Endothelial cell of umbilical vein (primary cell): Measurements from ENCODE around the gene MIER2. TPM values are rescaled to one million over a fixed set of nuclear protein-coding genes. Genes with fewer than 3 reads are reported as not detected.

Experiments
- BruUV-seq: library from RNA; stranded (reverse); fragments of 400-500 nt; replicated peaks from 2 replicates; lab custom pipeline; 2021; lab: Mats Ljungman, UMichigan
- CTCF ChIA-PET: fragments of 300-600, 350-600 bp; sonication (Branson Sonifier 250); formaldehyde crosslinking; loops from one replicate; lab custom pipeline; 2021; ENCODE audit warnings: antibody characterized with exemption, inconsistent platforms; lab: Charles Lee
- POLR2A ChIA-PET: fragments of 300-600, 350-600 bp; sonication (Branson Sonifier 250); formaldehyde crosslinking; loops from one replicate; lab custom pipeline; 2021; ENCODE audit warnings: antibody characterized with exemption, inconsistent platforms; lab: Charles Lee
- DNase-seq: peaks from one replicate; pipeline ENCODE4 v3.0.0-alpha.2; 2011; ENCODE audit warnings: low read depth, low spot score
- FAIRE-seq: peaks from 2 replicates; lab custom pipeline; 2011; peaks lifted over from hg19 to GRCh38; lab: Jason Lieb, UNC
- H2AFZ ChIP-seq: 2 replicates; pipeline ENCODE4 v1.6.0; 2012; ENCODE audit warnings: low read depth, low read length, control low read depth, inconsistent platforms
- H3K27ac ChIP-seq: 2 replicates; pipeline ENCODE4 v1.5.1; 2011; ENCODE audit warnings: low read depth, mild to moderate bottlenecking, control low read depth, low read length, moderate library complexity; ENCODE audit not compliant: insufficient read depth
- H3K27me3 ChIP-seq, 2 experiments: 2 replicates each; pipeline versions ENCODE4 v1.6.0 to v1.6.1; 2011; ENCODE audit warnings: low read length in 2 of 2, mixed read lengths in 1 of 2; ENCODE audit not compliant: control insufficient read depth in 2 of 2, insufficient read depth in 2 of 2
- H3K36me3 ChIP-seq, 2 experiments: 2 replicates in 1 of 2; 3 replicates in 1 of 2; pipeline ENCODE4 v1.5.1; 2011; ENCODE audit warnings: low read length in 2 of 2, mild to moderate bottlenecking in 1 of 2, moderate library complexity in 1 of 2; ENCODE audit not compliant: control insufficient read depth in 2 of 2, insufficient read depth in 2 of 2; ENCODE audit errors: extremely low read depth in 1 of 2
- H3K4me1 ChIP-seq: 3 replicates; pipeline ENCODE4 v1.5.1; 2011; ENCODE audit warnings: mild to moderate bottlenecking, low read length; ENCODE audit not compliant: control insufficient read depth, insufficient read depth; ENCODE audit errors: extremely low read depth
- H3K4me2 ChIP-seq: 2 replicates; pipeline ENCODE4 v1.6.1; 2011; ENCODE audit warnings: low read length, control low read depth, mixed read lengths; ENCODE audit not compliant: insufficient read depth
- H3K4me3 ChIP-seq, 3 experiments: fragments of 200-600 bp in 1 of 3; sonication (generic), shearing (Covaris generic) in 1 of 3; replicated peaks in 1 of 3; 2 replicates each; pipeline ENCODE4 v1.5.1; 2011 to 2016; ENCODE audit warnings: control low read depth in 3 of 3, low read length in 3 of 3, mild to moderate bottlenecking in 2 of 3, inconsistent platforms in 1 of 3, low read depth in 1 of 3, moderate library complexity in 1 of 3; ENCODE audit not compliant: insufficient read depth in 1 of 3
- H3K79me2 ChIP-seq: 2 replicates; pipeline ENCODE4 v1.6.0; 2012; ENCODE audit warnings: low read length, inconsistent platforms; ENCODE audit not compliant: control insufficient read depth, insufficient read depth
- H3K9ac ChIP-seq: replicated peaks from 2 replicates; pipeline ENCODE3; 2011; ENCODE audit warnings: low read length, control low read depth; ENCODE audit not compliant: insufficient read depth; ENCODE audit errors: extremely low read depth
- H3K9me1 ChIP-seq: replicated peaks from 3 replicates; pipeline ENCODE4 v1.6.0; 2011; ENCODE audit warnings: mild to moderate bottlenecking, low read length; ENCODE audit not compliant: control insufficient read depth, insufficient read depth; ENCODE audit errors: extremely low read depth
- H3K9me3 ChIP-seq: replicated peaks from 2 replicates; pipeline ENCODE4 v1.5.1; 2012; ENCODE audit warnings: low read length, inconsistent platforms; ENCODE audit not compliant: control insufficient read depth, insufficient read depth
- H4K20me1 ChIP-seq: replicated peaks from 2 replicates; pipeline ENCODE3; 2011; ENCODE audit warnings: mild to moderate bottlenecking, low read length; ENCODE audit not compliant: control insufficient read depth, insufficient read depth; ENCODE audit errors: extremely low read depth
- EZH2 ChIP-seq: IDR thresholded peaks from 2 replicates; pipeline ENCODE4 v1.6.1; 2012; ENCODE audit warnings: borderline replicate concordance, low read depth, mild to moderate bottlenecking, moderate library complexity, low read length, inconsistent platforms; ENCODE audit not compliant: severe bottlenecking
- GATA2 ChIP-seq: IDR thresholded peaks from 2 replicates; pipeline ENCODE4 v1.7.0; 2011; ENCODE audit warnings: low read depth, mild to moderate bottlenecking, moderate library complexity, mixed read lengths, low read length; ENCODE audit not compliant: insufficient read length, insufficient read depth
- JUN ChIP-seq: IDR thresholded peaks from 2 replicates; pipeline ENCODE4 v1.6.1; 2011; ENCODE audit warnings: borderline replicate concordance, low read depth; ENCODE audit not compliant: insufficient read length, insufficient read depth
- MYC ChIP-seq: IDR thresholded peaks from one replicate; pipeline ENCODE4 v1.6.1; 2011; ENCODE audit warnings: mild to moderate bottlenecking, low read depth, low read length
- dilution Hi-C: fragments of 300-500 bp; cut with MboI; formaldehyde crosslinking; loops from one replicate; pipeline ENCODE4 v1.15.0; 2019; ENCODE audit warnings: low sequenced_read_pairs; ENCODE audit not compliant: extremely low pct_ligation_motif_present
- intact Hi-C: fragments of 100-400 bp; cut with micrococcal nuclease; formaldehyde crosslinking; loops from one replicate; pipeline ENCODE4 v1.10.0; 2022
- polyA plus RNA-seq, 4 experiments: library from polyadenylated mRNA; depleted of rRNA in 3 of 4; stranded (reverse) in 3 of 4; unstranded in 1 of 4; fragments of >200 nt; gene quantifications; 2 replicates each; pipeline versions ENCODE4 v1.2.1 to v1.2.3, GENCODE V29; 2011 to 2012; ENCODE audit warnings: missing spikeins in 1 of 4
- total RNA-seq: library from RNA; stranded (reverse); gene quantifications from 2 replicates; pipeline ENCODE4 v1.2.3, GENCODE V29; 2021
- TF ChIP-seq, protein P1 (sequence below), 2 donors: IDR thresholded peaks; 1 replicate in 1 of 2; 2 replicates in 1 of 2; pipeline ENCODE4 v1.5.1; 2011; ENCODE audit warnings: low read length in 2 of 2, mild to moderate bottlenecking in 2 of 2, moderate library complexity in 2 of 2, control low read depth in 1 of 2, inconsistent platforms in 1 of 2, low read depth in 1 of 2; ENCODE audit not compliant: insufficient read depth in 1 of 2; ENCODE audit errors: extremely low read depth in 1 of 2
- TF ChIP-seq, protein P2 (sequence below): IDR thresholded peaks from 2 replicates; pipeline ENCODE4 v1.6.1; 2011; ENCODE audit not compliant: insufficient read depth, insufficient read length

Gene MIER2
- total and polyA plus RNA-seq, 2 donors (not counting 3 experiments of a cell fraction or from before 2014, with no cell fraction given) = 20.3 to 44.9 TPM

DNA sequence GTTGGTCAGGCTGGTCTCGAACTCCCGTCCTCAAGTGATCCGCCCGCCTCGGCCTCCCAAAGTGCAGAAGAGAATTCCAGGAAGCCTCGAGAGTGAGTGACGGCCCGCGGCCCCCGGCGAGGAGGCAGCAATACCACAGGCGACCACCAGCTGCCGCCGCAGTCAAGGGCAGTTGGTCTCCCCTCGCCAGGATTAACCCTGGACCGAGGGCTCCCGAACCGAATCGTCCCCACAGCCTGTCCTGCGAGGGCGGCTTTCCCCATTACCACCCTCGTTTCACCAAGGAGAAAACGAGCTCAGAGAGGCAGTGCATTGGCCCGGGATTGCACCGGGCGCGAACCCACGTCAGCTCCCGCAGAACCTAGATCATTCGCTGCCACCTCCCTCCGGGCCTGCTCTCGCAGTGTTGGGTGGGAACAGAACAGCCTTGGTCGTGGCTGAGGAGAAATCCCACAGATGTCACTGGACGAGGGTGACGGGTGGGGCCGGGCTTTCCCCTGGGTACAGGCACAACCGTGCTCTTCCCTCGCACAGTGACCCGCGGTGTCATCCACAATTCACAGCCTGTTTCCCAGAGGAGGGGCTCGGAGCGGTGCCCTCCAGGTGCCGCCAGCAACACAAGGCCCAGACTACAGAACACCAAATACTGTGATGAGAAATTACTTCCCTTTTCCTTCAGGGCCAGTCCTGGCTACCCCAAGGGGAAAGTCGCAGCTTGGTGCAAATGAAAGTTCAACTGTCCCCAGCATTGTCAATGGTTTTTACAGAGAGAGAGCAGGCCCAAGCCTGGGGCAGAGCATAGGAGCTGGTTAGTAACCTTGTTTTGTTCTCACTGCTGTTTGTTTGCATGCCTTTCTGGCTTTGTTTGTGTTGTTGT lies 39.6 kb upstream of the MIER2 start:
- H3K9me1 ChIP-seq = no peaks in the 10 kb centered on the region
- intact Hi-C loops (loop anchor here (1.0 to 10.0 kb wide), 2 partner anchors 101 to 122 kb away; no protein-coding TSS in a partner anchor), dilution Hi-C loops (no loop called here)
- no peaks in the 10 kb centered on the region for H3K9me3 ChIP-seq
- H3K4me1 ChIP-seq = no peaks in the 10 kb centered on the region
- no peaks in the 10 kb centered on the region for H3K79me2 ChIP-seq
- no peak overlapping the region for H3K4me3 ChIP-seq
- H3K36me3 ChIP-seq = no peaks in the 10 kb centered on the region
- no peak overlapping the region for H3K9ac ChIP-seq
- peaks cover 2 to 15% of the 10 kb centered on the region in 2 experiments for H3K27me3 ChIP-seq
- no peak overlapping the region for H3K4me2 ChIP-seq
- no TSS peak for BruUV-seq
- H3K27ac ChIP-seq = no peak overlapping the region
- FAIRE-seq = peak; percentile 65
- TF ChIP-seq EZH2 = no peak
- no peak for TF ChIP-seq JUN
- TF ChIP-seq, protein P1, sequence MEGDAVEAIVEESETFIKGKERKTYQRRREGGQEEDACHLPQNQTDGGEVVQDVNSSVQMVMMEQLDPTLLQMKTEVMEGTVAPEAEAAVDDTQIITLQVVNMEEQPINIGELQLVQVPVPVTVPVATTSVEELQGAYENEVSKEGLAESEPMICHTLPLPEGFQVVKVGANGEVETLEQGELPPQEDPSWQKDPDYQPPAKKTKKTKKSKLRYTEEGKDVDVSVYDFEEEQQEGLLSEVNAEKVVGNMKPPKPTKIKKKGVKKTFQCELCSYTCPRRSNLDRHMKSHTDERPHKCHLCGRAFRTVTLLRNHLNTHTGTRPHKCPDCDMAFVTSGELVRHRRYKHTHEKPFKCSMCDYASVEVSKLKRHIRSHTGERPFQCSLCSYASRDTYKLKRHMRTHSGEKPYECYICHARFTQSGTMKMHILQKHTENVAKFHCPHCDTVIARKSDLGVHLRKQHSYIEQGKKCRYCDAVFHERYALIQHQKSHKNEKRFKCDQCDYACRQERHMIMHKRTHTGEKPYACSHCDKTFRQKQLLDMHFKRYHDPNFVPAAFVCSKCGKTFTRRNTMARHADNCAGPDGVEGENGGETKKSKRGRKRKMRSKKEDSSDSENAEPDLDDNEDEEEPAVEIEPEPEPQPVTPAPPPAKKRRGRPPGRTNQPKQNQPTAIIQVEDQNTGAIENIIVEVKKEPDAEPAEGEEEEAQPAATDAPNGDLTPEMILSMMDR (IDR thresholded peaks at IDR 0.05; ENCODE audit: extremely low read depth in 1 of 2, insufficient read depth in 1 of 2, low read depth in 1 of 2, low read length in 2 of 2) = peak; percentile 37 to 69
- no peak for TF ChIP-seq GATA2
- TF ChIP-seq, protein P2, sequence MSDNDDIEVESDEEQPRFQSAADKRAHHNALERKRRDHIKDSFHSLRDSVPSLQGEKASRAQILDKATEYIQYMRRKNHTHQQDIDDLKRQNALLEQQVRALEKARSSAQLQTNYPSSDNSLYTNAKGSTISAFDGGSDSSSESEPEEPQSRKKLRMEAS = no peak
- no peak for TF ChIP-seq MYC
- ChIA-PET CTCF (interaction anchor here (0.9 to 2.2 kb wide), 5 partner anchors 86 to 126 kb away, joined by 3 to 20 read pairs (median 3); partner anchors contain the start of gene TPGS1), POLR2A (no interaction called here)
- DNase-seq = peak; percentile 34
- no peaks in the 10 kb centered on the region for H4K20me1 ChIP-seq
- no peak overlapping the region for H2AFZ ChIP-seq
